ENCODE data around the gene BLMH. TPM values are rescaled to one million over a fixed set of nuclear protein-coding genes. Genes with fewer than 3 reads are reported as not detected.

Gene BLMH
- polyA plus RNA-seq, 1 of the 3 experiments (the other 2 are of a cell fraction): 19.4 TPM

- Histone ChIP-seq H3K4me3 (ENCODE audit: low read depth in 2 of 2, low read length in 1 of 2) (no peak overlapping the region), H3K9me2 (no peaks in the 10 kb centered on the region), H3F3A (replicated peaks; ENCODE audit: insufficient read depth) (no peaks in the 10 kb centered on the region), H3K9ac (no peak overlapping the region), H2AFZ (ENCODE audit: low read depth) (no peak overlapping the region), H3K36me3 (replicated peaks in 1 of 2; ENCODE audit: control insufficient read depth in 1 of 2, insufficient read depth in 2 of 2, low read length in 1 of 2) (no peaks in the 10 kb centered on the region), H3K27ac (ENCODE audit: low read depth in 2 of 2, low read length in 1 of 2) (no peak overlapping the region), H3K27me3 (ENCODE audit: insufficient read depth) (no peaks in the 10 kb centered on the region), H3K9me3 (no peaks in the 10 kb centered on the region), H3K4me1 (ENCODE audit: control insufficient read depth in 1 of 2, insufficient read depth in 2 of 2, low read depth in 1 of 2, low read length in 1 of 2) (peaks cover 0 to 4% of the 10 kb centered on the region in 2 experiments; a peak in 1 of 4 replicates), H3K4me2 (no peak overlapping the region), H4K20me1 (ENCODE audit: insufficient read depth) (no peaks in the 10 kb centered on the region), H3K79me2 (ENCODE audit: insufficient read depth) (no peaks in the 10 kb centered on the region)
- WGBS (ENCODE audit: low lambda C conversion rate): 49% methylated on average over 5 of the region's 5 CpGs
- ChIA-PET CTCF (no interaction called here), POLR2A (no interaction called here)
- no peak for TF ChIP-seq PBX3 (IDR thresholded peaks at IDR 0.05)
- TF ChIP-seq MAX (IDR thresholded peaks at IDR 0.05; ENCODE audit: low read depth): no peak
- no peak for TF ChIP-seq NRF1 (IDR thresholded peaks at IDR 0.05; ENCODE audit: low read depth, low read length)
- DNase-seq: no peak
Measured at GRCh38 chr17:30296499-30297080, 4.8 kb upstream of the BLMH start.

DNA sequence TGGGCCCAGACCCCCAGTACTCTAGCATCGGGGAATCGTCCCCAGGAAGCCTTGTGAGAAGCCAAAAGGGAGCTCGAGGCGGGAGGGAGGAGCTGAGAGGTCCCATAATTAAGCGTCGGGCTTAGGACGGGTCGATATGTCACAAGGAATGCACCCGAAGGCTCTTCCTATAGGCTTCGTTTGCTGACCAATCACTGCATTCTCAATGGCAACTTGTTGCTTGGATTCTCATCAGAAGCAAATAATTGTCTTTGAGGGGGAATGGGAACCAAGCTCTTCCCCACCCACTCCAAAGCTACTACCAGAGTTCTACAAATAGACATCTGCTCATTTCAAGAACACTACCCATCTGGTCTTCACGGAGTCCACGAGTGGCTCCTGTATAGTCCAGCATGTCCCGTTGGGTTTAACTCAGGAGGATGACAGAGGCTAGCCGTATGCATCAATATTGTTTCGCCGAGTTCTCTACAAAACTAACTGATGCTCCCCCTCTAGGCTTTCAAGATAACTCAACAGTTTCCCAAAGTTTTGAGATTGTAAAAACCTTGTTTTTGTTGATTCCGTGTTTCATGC, 628 bp upstream of the BLMH start:
- H3K27me3 ChIP-seq (ENCODE audit: insufficient read depth): no peaks in the 10 kb centered on the region
- DNase-seq: no peak
- H3F3A ChIP-seq (replicated peaks; ENCODE audit: insufficient read depth): no peaks in the 10 kb centered on the region
- peak overlapping the region; percentile 88 to 91 for H3K4me3 ChIP-seq (ENCODE audit: low read depth in 2 of 2, low read length in 1 of 2)
- H3K9me3 ChIP-seq: no peaks in the 10 kb centered on the region
- H3K4me1 ChIP-seq (ENCODE audit: control insufficient read depth in 1 of 2, insufficient read depth in 2 of 2, low read depth in 1 of 2, low read length in 1 of 2): peaks cover 0 to 15% of the 10 kb centered on the region in 2 experiments; a peak in 2 of 4 replicates
- no peak for TF ChIP-seq TEAD4 (IDR thresholded peaks at IDR 0.05; ENCODE audit: borderline replicate concordance, insufficient read depth)
- TF ChIP-seq GATA2 (CRISPR knock-in tag; IDR thresholded peaks at IDR 0.05): no peak
- TF ChIP-seq ZBTB33 (IDR thresholded peaks at IDR 0.05; ENCODE audit: borderline replicate concordance, low read depth): no peak
- no peak for TF ChIP-seq NFIC (IDR thresholded peaks at IDR 0.05; ENCODE audit: borderline replicate concordance)
- TF ChIP-seq EZH2phosphoT487 (IDR thresholded peaks at IDR 0.05; ENCODE audit: borderline replicate concordance, low read depth): no peak
- TF ChIP-seq RCOR1 (IDR thresholded peaks at IDR 0.05; ENCODE audit: low read length): no peak
- no peak for TF ChIP-seq YY1 (IDR thresholded peaks at IDR 0.05; ENCODE audit: low read depth)
- no peak for TF ChIP-seq MXI1 (IDR thresholded peaks at IDR 0.05; ENCODE audit: low read depth, low read length)
- no peak for TF ChIP-seq JUND (IDR thresholded peaks at IDR 0.05)
- no peak for TF ChIP-seq TCF12 (IDR thresholded peaks at IDR 0.05)
- H3K79me2 ChIP-seq (ENCODE audit: insufficient read depth): peaks cover 25% of the 10 kb centered on the region
- 59% methylated on average over 13 of the region's 17 CpGs for WGBS (ENCODE audit: low lambda C conversion rate)
- peak overlapping the region; percentile 98 for H2AFZ ChIP-seq (ENCODE audit: low read depth)
- POLR2A ChIA-PET: interaction anchor here (1.5 kb wide), 1 partner anchor 188 kb away, joined by 4 read pairs; no protein-coding TSS in a partner anchor
- H4K20me1 ChIP-seq (ENCODE audit: insufficient read depth): no peaks in the 10 kb centered on the region
- H3K36me3 ChIP-seq (replicated peaks in 1 of 2; ENCODE audit: control insufficient read depth in 1 of 2, insufficient read depth in 2 of 2, low read length in 1 of 2): peaks cover 16 to 18% of the 10 kb centered on the region in 2 experiments
- H3K4me2 ChIP-seq: peak overlapping the region; percentile 74
- no peaks in the 10 kb centered on the region for H3K9me2 ChIP-seq
- peak overlapping the region in 1 of 2 experiments; percentile 63; a peak in 2 of 4 replicates for H3K27ac ChIP-seq (ENCODE audit: low read depth in 2 of 2, low read length in 1 of 2)
- CTCF ChIA-PET: interaction anchor here (1.8 kb wide), 1 partner anchor 44 kb away, joined by 7 read pairs; no protein-coding TSS in a partner anchor
- H3K9ac ChIP-seq: peak overlapping the region; percentile 80
